ENCODE data around the gene SEC23B.

The SEC23B gene

GRCh38 chr20:18589941-18590674 lies 82.4 kb downstream of the SEC23B start:
- DNase-seq: no peak

DNA sequence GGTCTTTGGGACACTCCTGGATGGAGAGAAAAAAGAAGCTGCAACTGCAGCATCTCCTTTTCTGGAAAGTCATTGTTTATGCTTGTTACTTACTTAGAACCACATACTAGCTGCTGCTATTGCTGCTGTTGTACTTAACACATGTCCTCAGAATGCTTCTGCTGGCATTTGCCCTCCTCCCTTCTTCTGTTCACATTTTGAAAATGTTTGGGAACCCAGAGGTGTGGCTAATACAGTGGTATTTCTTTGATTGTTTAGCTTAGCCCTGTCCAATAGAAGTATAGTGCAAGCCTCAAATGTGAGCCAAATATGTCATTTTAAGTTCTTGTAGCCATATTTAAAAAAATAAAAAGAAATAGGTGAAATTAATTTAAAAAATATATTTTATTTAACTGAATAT lies 88.5 kb downstream of the SEC23B start:
- no peak for DNase-seq

- DNase-seq: no peak
Observed at GRCh38 chr20:18609741-18610140, 102.0 kb downstream of the SEC23B start.

Measured in activated CD4-positive, alpha-beta T cell treated with anti-CD3 and anti-CD28 coated beads, Interleukin-2, amount 50 U/mL, for 1 hour (primary cell).